Activated CD4-positive, CD25-positive, alpha-beta regulatory T cell treated with anti-CD3 and anti-CD28 coated beads, Interleukin-2, amount 50 U/mL, for 16 hours (primary cell): ENCODE measurements around the gene LNPEP.
A peak's percentile ranks its signal among the peaks of the same experiment; 100 is the strongest.

ENCODE experiments used
- DNase-seq: peaks from one replicate; pipeline ENCODE4 v3.0.0-alpha.2; 2020; ENCODE audit warnings: low read depth, low spot score

The LNPEP gene

DNA sequence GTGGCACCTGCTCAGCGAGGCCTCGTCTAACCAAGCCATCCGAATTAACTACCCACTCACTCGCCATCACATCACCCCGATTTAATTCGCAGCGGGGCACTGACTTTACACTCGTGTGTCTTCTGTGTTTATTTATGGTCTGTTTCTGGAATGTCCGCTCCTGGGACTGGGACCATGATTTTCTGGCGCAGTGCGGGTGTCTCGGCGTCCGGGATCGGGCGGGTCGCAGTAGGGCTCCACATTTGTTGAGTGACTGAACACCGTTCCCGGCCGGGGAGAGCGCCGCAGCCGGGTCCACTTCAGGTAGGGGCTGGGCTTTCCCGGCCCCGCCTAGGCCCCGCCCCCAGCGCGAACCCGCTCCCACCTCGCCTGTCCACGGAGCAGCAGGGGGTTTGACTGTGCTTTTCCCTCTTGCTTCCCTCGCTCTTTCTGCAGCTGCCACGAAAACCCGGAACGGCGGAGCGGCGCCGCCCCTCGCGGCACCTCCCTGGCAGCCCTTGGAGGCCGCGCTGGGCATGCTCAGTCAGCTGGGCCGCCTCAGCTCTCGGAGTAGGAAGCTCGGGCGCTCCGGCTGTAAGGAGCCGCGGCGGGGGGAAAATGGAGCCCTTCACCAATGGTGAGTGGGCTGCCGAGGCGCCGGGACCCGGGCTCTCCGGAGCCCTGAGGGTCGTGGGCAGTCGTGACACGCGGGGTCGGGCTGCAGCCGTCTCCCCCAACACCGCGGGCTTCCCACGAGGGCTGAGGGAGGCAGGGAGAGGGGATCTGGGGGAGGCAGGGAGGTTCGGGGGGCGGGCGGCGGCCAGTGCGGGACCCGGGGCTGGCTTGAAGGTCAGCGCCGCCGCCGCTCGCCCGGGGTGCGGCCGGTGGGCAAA lies at the start of gene LNPEP:
Gene LNPEP (plus strand): TSS at position 522 of the 872 bp plus-strand sequence. CDS start 76 bp downstream, at position 598.
- DNase-seq = peak; percentile 85

DNA sequence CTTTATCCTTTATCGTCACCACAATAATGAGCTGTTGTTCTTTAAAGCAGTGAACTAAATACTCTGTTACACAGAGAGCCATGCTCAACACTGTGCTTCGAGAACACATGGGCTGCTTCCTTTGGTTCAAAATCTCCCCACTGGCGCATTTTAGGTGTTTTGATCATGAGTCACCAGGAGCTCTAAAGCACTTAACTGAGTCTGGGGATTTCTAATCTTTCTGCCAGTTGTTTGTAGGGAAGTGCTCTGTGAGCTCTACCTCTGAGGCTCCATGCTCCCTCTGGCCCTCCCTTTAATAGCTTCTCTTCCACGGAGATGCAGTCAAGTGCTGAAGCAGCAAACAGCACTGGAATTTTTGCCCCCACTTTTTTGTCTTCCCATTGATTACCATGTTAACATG lies 42.5 kb upstream of the LNPEP start:
- no peak for DNase-seq

DNA sequence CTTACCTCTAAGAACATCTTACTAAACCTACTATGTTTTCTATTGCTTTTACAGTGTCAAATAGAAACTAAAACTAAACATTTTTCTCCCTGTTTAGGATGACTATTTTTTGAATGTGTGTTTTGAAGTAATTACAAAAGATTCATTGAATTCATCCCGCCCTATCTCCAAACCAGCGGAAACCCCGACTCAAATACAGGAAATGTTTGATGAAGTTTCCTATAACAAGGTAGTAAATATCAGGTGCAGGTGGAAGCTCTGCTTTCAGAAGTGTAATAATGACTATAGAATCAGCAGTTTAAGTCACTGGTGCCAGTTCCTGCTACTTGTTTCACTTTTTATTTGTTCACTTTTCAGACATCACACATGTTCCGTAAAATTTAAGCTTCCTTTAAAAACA lies 39.6 kb upstream of the LNPEP start:
- peak; percentile 32 for DNase-seq

DNA sequence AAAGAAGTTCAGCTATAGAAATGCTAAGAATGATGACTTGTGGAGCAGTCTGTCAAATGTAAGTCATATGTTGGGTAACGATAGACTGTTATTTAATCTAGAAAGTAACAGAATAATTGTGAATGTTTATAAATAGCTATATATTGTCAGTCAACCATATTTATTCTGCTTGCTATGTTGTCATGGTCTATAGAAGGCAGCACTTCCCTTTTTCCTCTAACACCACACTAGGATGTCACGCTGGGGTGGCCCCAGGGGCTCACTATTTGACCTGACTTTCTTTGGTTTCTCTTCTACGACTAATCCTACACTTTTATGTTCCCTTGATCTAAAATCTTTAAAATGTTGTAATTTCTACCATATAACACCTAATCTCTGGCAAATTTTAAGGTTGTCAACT lies 39.1 kb upstream of the LNPEP start:
- no peak for DNase-seq

DNA sequence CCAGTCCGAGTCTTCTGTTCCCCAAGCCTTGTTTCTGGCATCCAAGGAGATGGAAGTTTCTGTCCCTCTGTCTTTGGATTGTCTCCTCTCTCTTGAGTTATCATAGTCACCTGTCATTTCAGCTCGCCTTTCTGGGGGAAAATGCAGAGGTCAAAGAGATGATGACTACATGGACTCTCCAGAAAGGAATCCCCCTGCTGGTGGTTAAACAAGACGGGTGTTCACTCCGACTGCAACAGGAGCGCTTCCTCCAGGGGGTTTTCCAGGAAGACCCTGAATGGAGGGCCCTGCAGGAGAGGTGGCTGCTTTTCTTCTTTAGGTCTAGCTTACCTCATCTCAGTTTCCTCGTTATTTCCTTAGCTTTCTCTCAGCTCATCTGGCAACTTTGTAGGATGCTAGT lies 34.5 kb upstream of the LNPEP start:
- no peak for DNase-seq

DNA sequence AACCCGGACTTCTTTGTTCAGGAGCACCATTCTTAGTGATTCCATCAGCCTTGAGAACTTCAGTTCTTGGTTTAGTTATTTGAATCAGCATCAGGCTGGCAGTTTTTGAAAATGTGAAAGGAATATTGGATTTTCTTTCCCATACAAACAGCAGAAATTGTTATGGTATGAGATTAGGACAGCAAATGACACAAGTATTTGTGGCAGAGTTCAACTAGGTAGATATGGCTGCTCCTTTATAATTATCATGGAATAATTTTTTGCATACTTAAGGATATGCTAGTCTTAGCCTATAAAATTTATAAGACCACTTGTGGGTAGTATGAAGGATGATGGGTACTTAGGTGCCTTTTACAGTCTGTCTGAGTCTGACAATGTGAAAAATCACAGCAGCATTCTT lies 34.0 kb upstream of the LNPEP start:
- DNase-seq = no peak

DNA sequence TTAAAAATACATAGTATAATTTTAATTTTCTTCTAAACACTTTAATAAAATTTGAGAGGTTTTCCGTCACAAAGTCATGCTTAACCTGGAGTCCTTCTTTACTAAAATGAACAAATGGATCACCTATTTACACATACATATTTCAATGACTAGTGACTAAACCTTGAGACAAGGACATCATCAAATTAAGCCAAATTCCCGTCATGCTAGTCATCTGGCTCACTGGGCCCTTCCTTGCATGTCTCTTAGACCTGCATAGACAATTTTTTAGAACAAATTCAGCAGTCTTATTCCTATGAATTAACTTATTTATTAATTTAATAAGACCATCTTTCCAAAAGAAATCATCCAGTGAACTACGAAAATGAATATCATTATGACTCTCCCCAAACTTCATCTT lies 33.0 kb upstream of the LNPEP start:
- no peak for DNase-seq

DNA sequence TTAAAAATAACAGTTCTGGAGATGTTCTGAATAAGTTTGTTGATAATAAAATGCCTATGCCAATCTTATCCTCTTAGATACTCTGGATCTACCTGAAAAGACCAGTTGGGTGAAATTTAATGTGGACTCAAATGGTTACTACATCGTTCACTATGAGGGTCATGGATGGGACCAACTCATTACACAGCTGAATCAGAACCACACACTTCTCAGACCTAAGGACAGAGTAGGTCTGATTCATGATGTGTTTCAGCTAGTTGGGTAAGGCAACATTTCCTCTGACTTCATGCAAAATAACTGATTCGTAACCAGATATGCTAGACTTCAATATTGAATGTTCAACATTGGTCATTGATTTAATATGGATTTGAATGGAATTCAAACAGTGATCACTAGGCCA lies 32.6 kb upstream of the LNPEP start:
- DNase-seq = no peak

DNA sequence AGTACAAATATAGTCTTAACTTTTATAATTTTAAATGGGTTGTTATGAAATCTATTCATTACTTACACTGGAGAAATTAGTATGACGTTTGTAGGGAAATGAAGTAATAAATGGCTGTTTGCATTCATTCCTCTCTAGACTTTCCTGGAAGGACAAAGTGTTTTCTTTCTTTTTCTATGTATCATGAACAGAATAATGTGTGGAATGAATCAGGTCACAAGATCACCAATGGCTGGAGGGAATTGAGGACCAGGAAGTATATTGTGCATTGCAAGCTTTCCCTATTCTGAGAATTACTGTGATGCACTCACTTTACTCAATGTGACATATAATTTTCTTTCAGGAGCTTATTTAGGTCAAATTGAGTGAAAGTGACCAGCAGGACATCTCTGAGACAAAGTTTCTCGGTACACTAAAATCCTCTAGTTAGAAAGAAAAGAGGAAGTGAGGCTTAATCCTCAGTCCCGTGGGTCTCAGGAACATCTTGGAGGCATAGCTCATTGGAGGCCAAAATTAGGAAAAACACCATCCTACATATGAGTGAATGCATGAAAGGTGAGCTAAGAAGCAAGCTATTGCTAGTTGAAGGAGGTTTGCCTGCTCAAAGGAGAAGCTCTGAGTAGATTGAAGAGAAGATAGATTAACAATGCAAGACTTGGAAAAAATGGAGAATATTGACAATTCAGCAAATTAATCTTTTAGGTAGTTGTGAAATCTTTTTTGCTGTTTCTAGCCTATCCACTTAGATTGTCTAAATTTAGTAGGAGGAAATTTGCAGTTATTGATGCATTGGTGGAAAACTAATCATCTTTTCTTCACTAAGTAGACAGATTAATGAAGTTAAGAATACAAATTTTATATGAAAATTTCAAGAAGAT lies 31.6 kb upstream of the LNPEP start:
- DNase-seq = no peak

DNA sequence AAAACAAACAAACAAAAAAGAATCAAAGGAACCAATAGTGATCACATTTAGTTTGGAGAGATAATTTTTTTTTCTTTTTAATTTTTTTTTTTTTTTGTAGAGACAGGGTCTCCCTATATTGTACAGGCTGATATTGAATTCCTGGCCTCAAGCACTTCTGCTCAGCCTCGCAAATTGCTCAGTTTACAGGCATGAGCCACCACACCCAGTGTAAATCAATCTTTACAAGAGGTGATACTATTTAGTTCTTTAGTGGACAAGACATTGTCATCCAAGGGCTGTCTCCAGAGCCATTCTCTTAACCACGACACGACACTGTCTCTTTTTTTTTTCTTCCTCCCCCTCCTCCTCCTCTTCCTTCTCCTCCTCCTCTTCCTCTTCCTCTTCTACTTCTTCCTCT lies 30.0 kb upstream of the LNPEP start:
- DNase-seq = no peak

DNA sequence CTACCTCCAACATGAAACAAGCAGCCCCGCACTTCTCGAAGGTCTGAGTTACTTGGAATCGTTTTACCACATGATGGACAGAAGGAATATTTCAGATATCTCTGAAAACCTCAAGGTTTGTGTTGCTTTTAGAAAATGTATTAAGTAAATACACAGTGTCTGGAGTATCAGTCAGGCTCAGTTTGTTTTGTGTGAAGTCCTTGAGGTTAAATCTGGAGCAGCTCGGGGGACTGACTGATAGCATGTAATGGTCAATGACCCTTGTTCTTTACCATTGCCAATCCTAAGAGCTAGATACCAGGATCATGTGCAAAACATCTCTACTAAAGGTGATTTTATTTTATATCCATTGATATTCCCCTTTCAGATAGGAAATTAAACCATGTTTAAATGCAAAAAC lies 26.9 kb upstream of the LNPEP start:
- DNase-seq = no peak

DNA sequence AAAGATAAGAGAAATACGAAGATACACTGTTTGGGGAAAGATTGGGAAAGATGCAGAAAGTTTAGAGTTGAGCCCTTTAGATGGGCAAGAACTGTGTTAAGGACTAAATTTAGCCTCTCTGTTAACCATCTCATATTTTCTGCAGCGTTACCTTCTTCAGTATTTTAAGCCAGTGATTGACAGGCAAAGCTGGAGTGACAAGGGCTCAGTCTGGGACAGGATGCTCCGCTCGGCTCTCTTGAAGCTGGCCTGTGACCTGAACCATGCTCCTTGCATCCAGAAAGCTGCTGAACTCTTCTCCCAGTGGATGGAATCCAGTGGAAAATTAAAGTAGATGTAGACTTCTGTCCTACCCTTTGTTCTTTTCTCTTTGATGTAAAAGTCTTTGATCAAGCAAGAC lies 26.4 kb upstream of the LNPEP start:
- no peak for DNase-seq

DNA sequence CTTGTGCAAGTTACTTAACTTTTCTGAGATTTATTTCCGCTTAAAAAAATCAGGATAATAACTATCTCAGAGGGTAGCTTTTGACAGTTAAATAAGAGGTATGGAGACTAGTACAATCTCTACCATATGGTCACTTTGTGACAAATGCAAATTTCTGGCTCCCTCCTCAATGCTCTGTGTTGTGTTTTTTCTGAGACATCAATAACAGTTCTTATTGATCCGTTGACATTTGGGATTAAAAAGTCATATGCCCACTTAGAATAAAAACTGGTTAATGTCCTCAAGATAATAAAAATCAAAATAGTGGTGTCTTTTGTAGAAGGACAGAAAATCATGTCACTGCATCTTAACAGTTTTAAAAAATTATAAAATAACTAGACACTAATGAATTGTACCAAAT lies 24.7 kb upstream of the LNPEP start:
- no peak for DNase-seq

DNA sequence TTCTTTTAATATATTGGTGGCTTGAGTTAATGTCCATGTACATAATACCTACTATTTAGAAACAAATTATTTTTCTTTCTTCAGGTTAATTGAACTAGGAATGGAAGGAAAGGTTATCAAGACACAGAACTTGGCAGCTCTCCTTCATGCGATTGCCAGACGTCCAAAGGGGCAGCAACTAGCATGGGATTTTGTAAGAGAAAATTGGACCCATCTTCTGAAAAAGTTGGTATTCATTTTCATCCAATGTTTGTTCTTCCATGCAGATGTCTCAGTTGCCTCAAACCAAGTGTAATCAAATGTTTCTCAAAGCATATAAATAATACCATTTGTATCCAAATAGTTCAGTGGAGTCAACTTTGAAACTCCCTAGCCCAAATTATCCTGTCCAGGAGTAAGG lies 22.6 kb upstream of the LNPEP start:
- no peak for DNase-seq

DNA sequence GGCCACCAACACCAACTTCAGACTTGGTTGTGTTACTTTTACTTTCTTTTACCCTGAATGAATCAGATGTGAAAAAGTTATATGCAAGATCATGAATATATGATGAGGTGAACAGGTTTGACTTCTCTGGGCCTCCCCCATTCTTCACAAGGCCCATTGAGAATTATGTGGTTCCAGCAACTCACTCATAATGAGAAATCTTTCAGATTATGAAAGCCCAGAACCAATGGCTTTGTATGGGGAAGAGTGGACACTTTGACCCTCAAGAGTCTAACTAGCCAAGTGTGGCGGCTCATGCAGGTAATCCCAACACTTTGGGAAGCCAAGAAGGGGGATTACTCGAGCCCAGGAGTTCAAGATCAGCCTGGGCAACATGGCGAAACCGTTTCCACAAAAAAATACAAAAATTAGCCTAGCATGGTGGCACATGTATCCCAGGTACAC lies 16.1 kb upstream of the LNPEP start:
- DNase-seq = no peak

DNA sequence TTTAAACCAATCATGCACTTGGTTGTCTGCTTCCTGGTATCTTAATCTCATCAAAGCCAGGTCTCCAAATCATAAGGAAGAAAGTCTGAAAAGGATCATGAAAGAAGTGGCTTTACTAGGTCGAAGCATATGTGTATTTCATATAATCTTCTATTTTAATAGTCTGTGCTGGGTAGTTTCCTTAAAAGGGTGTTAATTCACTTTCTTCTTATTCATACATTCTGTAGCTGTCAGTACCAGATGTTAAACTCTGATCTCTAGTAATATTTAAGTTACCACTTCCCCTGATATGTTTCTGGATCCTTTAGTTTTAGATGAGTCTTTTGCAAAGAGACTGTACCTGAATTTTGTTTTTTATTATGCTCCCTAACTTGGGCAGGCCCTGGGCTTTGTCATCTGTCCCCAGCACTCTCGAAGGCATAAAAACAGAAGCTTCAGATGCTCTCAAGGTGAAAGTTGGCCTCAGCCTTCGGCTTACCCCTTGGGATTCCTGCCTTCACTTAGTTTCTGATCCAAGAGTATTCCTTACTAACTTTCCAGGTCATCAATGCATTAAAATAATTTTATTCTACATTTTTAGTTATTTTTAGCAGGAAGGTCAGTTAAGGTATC lies 15.0 kb upstream of the LNPEP start:
- no peak for DNase-seq

DNA sequence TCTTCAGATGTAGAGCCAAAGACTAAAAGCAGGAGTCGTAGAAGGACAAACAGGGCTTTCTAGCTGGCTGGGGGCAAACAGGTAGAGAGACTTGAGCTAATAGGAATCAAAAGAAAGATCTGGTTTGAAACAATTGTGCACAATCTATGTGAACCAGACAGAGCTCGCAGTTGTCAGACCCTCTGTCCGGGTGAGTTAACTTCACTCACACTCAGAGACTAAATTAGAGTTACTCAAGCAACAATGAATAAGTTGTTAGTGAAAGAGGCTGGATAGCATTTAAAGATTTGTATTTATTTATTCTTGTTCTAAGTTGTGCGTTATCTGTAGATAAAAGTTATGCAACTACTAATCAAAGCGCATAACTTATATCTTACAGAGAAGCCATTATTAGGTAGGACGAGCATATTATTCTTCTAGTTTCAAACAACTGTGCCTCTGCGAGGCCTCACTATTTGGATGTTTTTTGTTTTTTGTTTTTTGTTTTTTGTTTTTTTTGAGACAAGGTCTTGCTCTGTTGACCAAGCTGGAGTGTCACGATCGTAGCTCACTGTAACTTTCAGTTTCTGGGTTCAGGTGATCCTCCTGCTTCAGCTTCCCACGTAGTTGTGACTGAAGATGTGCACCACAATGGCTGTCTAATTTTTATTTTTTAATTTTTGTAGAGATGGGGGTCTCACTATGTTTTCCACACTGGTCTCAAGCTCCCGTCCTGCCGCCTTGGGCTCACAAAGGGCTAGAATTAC lies 13.2 kb upstream of the LNPEP start:
- no peak for DNase-seq

DNA sequence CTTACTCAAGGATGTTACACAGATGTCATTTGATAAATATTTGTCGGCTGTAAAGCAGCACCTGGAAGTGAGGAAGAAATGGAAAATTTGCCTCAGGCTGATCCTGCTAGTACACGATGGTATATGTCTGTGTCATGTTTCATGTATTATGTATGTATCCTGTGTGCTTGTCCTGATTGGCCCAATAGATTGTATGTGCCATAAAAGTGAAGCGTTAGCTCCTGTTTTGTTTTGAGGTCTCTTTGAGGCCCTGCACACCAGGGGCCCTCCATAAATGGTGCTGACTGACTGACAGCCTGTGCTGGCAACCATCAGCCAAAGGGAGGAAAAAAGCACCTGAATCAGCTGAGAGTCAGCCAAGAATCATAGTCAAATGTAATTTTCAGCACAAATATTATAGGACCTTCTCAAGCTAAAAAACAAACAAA lies 11.8 kb upstream of the LNPEP start:
- DNase-seq = no peak

DNA sequence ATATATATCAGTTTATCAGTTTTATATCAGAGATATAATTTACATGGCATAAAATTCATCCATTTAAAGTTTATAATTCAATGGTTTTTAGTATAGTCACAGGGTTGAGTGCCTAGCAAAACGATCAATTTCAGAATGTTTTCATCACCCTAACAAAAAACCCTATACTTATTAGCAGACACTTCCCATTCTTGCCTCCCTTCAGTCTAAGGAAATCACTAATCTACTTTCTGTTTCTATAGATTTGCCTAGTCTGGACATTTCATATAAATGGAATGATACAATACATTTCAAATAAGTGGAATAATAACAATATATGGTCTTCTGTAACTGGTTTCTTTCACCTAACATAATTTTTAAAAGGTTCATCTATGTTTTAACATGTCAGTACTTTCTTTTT lies 9.6 kb upstream of the LNPEP start:
- no peak for DNase-seq

DNA sequence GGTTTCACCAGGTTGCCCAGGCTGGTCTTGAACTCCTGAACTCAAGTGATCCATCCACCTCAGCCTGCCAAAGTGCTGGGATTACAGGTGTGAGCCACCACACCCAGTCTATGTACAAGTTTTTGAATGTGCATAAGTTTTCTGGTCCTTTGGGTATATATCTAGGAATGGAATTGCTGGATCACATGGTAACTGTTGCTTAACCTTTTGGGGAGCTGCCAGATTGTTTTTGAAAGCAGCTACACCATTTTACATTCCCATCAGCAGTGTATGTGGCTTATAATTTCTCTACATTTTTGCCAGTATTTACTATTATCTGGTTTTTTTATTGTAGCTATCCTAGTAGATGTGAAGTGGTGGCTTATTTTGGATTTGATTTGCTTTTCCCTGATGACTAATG lies 8.9 kb upstream of the LNPEP start:
- no peak for DNase-seq

DNA sequence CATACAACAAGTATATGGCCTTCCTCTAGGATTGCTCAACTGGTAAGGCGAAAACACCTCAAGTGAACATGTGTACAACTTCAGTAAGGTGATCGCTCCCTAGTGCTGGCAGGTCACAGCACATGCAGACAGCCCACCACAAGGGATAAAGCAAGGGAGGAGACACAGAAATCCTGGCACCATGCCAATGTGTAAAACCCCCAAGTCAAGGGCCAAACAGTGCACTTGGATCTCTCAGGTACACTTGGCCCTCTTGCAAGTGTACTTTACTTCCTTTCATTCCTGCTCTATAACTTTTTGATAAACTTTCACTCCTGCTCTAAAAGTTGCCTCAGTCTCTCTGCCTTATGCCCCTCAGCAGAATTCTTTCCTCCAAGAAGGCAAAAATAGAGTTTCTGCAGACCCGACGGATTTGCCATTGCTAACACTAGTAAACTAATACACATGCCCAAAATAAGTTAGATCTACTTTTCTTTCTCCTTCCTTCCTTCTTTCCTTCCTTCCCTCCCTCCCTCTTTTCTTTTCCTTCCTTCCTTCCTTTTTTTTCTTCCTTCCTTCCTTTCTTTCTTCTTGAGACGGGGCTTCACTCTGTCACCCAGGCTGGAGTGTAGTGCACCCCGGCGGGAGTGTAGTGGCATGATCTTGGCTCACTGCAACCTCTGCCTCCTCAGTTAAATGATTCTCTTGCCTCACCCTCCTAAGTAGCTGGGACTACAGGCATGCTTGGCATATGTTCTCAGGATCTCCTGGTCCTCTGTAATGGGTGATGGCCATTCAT lies 6.8 kb upstream of the LNPEP start:
- no peak for DNase-seq
